HepG2 (cell line): Measurements from ENCODE around the gene IFNG-AS1.

Experiments
- ATRX ChIP-seq: sonication (generic); formaldehyde crosslinking; IDR thresholded peaks from 2 replicates; pipeline ENCODE4 v1.4.0; 2020; ENCODE audit warnings: missing genetic modification reagents, borderline replicate concordance
- GPBP1L1 ChIP-seq: sonication (generic); formaldehyde crosslinking; IDR thresholded peaks from 2 replicates; pipeline ENCODE4 v1.5.0; 2020; ENCODE audit warnings: mild to moderate bottlenecking, missing genetic modification reagents
- POLR2A ChIP-seq, 2 experiments: IDR thresholded peaks; 2 replicates each; pipeline ENCODE4 v1.6.1; 2011; ENCODE audit warnings: low read depth in 2 of 2, low read length in 2 of 2, mild to moderate bottlenecking in 1 of 2, moderate library complexity in 1 of 2; ENCODE audit not compliant: insufficient read depth in 1 of 2
- POLR2AphosphoS5 ChIP-seq: IDR thresholded peaks from 2 replicates; pipeline ENCODE4 v1.6.1; 2012; ENCODE audit warnings: low read depth, low read length
- RXRA ChIP-seq: sonication (generic); formaldehyde crosslinking; IDR thresholded peaks from 2 replicates; pipeline ENCODE4 v1.5.1; 2020; ENCODE audit warnings: missing genetic modification reagents
- SRF ChIP-seq: IDR thresholded peaks from 2 replicates; pipeline ENCODE4 v1.6.1; 2011; ENCODE audit warnings: mild to moderate bottlenecking, low read depth, low read length, moderate library complexity
- YY1 ChIP-seq: IDR thresholded peaks from 2 replicates; pipeline ENCODE4 v1.6.1; 2011; ENCODE audit warnings: low read length, low read depth, moderate library complexity, mild to moderate bottlenecking; ENCODE audit not compliant: insufficient read depth, insufficient replicate concordance
- ZNF317 ChIP-seq: sonication (generic); formaldehyde crosslinking; IDR thresholded peaks from 2 replicates; pipeline ENCODE4 v1.5.0; 2020; ENCODE audit warnings: mild to moderate bottlenecking, missing genetic modification reagents
- ZNF451 ChIP-seq: sonication (generic); formaldehyde crosslinking; IDR thresholded peaks from 2 replicates; pipeline ENCODE4 v1.5.0; 2020; ENCODE audit warnings: mild to moderate bottlenecking, missing genetic modification reagents
- ZNF83 ChIP-seq: sonication (generic); formaldehyde crosslinking; IDR thresholded peaks from 2 replicates; pipeline ENCODE4 v1.4.0; 2020; ENCODE audit warnings: missing genetic modification reagents, mild to moderate bottlenecking, borderline replicate concordance
- TF ChIP-seq, protein P1 (sequence below): sonication (generic); formaldehyde crosslinking; IDR thresholded peaks from 2 replicates; pipeline ENCODE4 v1.8.0; 2022; ENCODE audit warnings: low read depth, missing genetic modification reagents
- TF ChIP-seq, protein P2 (sequence below): sonication (generic); formaldehyde crosslinking; IDR thresholded peaks from 2 replicates; pipeline ENCODE4 v1.5.0; 2020; ENCODE audit warnings: mild to moderate bottlenecking, missing genetic modification reagents, moderate library complexity

DNA sequence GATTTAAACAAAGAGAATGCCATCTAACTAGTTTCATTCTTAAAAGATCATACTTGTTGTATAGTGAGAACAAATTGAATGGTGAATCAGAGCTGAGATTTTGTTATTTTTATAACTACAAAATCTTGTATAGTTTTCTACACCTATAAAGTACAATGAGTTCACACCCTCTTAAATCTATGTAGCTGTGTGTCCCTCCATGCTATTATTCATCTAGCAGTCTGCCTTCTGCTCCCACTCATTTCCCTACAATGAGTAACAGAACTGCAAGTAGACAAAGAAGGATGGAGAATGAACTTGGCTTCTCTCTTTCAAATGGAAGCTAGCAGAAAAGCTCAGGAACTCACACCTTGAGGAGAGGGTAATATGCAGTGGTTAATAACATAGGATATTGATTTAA, 7.1 kb downstream of the IFNG-AS1 start:
- no peak for TF ChIP-seq POLR2AphosphoS5
- TF ChIP-seq POLR2A (IDR thresholded peaks at IDR 0.05; ENCODE audit: insufficient read depth in 1 of 2, low read depth in 2 of 2, low read length in 2 of 2), result no peak
- TF ChIP-seq SRF, result no peak
- no peak for TF ChIP-seq ZNF83 (CRISPR knock-in tag)
- TF ChIP-seq, protein P1, sequence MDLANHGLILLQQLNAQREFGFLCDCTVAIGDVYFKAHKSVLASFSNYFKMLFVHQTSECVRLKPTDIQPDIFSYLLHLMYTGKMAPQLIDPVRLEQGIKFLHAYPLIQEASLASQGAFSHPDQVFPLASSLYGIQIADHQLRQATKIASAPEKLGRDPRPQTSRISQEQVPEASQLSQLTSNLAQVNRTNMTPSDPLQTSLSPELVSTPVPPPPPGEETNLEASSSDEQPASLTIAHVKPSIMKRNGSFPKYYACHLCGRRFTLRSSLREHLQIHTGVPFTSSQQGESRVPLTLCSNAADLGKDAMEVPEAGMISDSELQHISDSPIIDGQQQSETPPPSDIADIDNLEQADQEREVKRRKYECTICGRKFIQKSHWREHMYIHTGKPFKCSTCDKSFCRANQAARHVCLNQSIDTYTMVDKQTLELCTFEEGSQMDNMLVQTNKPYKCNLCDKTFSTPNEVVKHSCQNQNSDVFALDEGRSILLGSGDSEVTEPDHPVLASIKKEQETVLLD (CRISPR knock-in tag), result no peak
- no peak for TF ChIP-seq ZNF451
- no peak for TF ChIP-seq ATRX
- TF ChIP-seq YY1, result no peak
- no peak for TF ChIP-seq RXRA (CRISPR knock-in tag)
- TF ChIP-seq, protein P2, sequence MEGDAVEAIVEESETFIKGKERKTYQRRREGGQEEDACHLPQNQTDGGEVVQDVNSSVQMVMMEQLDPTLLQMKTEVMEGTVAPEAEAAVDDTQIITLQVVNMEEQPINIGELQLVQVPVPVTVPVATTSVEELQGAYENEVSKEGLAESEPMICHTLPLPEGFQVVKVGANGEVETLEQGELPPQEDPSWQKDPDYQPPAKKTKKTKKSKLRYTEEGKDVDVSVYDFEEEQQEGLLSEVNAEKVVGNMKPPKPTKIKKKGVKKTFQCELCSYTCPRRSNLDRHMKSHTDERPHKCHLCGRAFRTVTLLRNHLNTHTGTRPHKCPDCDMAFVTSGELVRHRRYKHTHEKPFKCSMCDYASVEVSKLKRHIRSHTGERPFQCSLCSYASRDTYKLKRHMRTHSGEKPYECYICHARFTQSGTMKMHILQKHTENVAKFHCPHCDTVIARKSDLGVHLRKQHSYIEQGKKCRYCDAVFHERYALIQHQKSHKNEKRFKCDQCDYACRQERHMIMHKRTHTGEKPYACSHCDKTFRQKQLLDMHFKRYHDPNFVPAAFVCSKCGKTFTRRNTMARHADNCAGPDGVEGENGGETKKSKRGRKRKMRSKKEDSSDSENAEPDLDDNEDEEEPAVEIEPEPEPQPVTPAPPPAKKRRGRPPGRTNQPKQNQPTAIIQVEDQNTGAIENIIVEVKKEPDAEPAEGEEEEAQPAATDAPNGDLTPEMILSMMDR (CRISPR knock-in tag), result no peak
- no peak for TF ChIP-seq GPBP1L1
- TF ChIP-seq ZNF317 (CRISPR knock-in tag), result no peak
